Gastrocnemius medialis (tissue), 4 donors: Measurements from ENCODE around the gene CDCA4. TPM values are rescaled to one million over a fixed set of nuclear protein-coding genes. Genes with fewer than 3 reads are reported as not detected.

Experiments
- ATAC-seq, 2 donors: fragments of 150-250 bp; one replicate each; pipeline ENCODE4 v1.9.1; 2016
- DNase-seq, 2 donors: peaks; one replicate each; pipeline ENCODE4 v3.0.0-alpha.2; 2019
- H3K27ac ChIP-seq, 4 donors: fragments of 200-600 bp; sonication (generic); 1 replicate in 1 of 4; 2 replicates in 3 of 4; pipeline ENCODE4 v1.5.1; 2016 to 2018; ENCODE audit warnings: mild to moderate bottlenecking in 2 of 4, moderate library complexity in 1 of 4
- H3K27me3 ChIP-seq, 3 donors: fragments of 200-600 bp; sonication (generic) in 2 of 3; 1 replicate in 1 of 3; 2 replicates in 2 of 3; pipeline versions ENCODE4 v1.5.1 to v1.6.0; 2016 to 2019; ENCODE audit warnings: mild to moderate bottlenecking in 1 of 3, moderate library complexity in 1 of 3
- H3K36me3 ChIP-seq, 2 donors: fragments of 200-600 bp; sonication (generic) in 1 of 2; one replicate each; pipeline ENCODE4 v1.5.1; 2017 to 2018
- H3K4me1 ChIP-seq, 2 donors: fragments of 200-600 bp; sonication (generic) in 1 of 2; one replicate each; pipeline ENCODE4 v1.5.1; 2016 to 2017; ENCODE audit warnings: mild to moderate bottlenecking in 2 of 2
- H3K4me3 ChIP-seq, 4 donors: fragments of 200-600 bp; sonication (generic) in 3 of 4; 1 replicate in 1 of 4; 2 replicates in 3 of 4; pipeline ENCODE4 v1.5.1; 2016 to 2019; ENCODE audit warnings: mild to moderate bottlenecking in 2 of 4
- H3K9me3 ChIP-seq, 3 donors: fragments of 200-600 bp; sonication (generic) in 2 of 3; 1 replicate in 1 of 3; 2 replicates in 2 of 3; pipeline ENCODE4 v1.5.1; 2016 to 2019
- CTCF ChIP-seq, 5 experiments: fragments of 450-650 bp in 3 of 5; fragments of 200-600 bp in 2 of 5; sonication (generic) in 2 of 5; IDR thresholded peaks in 4 of 5; conservative IDR thresholded peaks in 1 of 5; 1 replicate in 4 of 5; 2 replicates in 1 of 5; pipeline ENCODE4 v1.5.1; 2016 to 2019; ENCODE audit warnings: antibody characterized with exemption in 5 of 5, mild to moderate bottlenecking in 3 of 5, moderate library complexity in 3 of 5
- POLR2A ChIP-seq, 2 donors: fragments of 450-650 bp; IDR thresholded peaks; one replicate each; pipeline ENCODE4 v1.6.1; 2017; ENCODE audit warnings: antibody characterized with exemption in 2 of 2, mild to moderate bottlenecking in 2 of 2, moderate library complexity in 2 of 2
- in situ Hi-C, 4 donors: fragments of 200-750 bp; cut with MboI; loops; one replicate each; pipeline versions ENCODE4 v1.15.0 to v1.8.0; 2017; ENCODE audit warnings: low sequenced_read_pairs in 4 of 4
- intact Hi-C: fragments of 100-400 bp; cut with DNase I; formaldehyde crosslinking; loops from one replicate; pipeline ENCODE4 v1.15.1; 2023; ENCODE audit warnings: low total_unique reads
- total RNA-seq, 4 donors: library from RNA; depleted of rRNA; stranded (reverse); fragments of >200 nt; gene quantifications; one replicate each; pipeline versions ENCODE4 v1.1.0 to v1.2.3, GENCODE V29; 2016

CDCA4 gene
- total RNA-seq, 4 donors from 2014 or later, result 0.71 to 2.2 (median 1.8) TPM

- no peaks in the 10 kb centered on the region for H3K27me3 ChIP-seq
- H3K27ac ChIP-seq, result no peak overlapping the region
- no peaks in the 10 kb centered on the region for H3K4me1 ChIP-seq
- no peak for DNase-seq
- in situ Hi-C loops, result no loop called here
- no peak overlapping the region for H3K4me3 ChIP-seq
- no peak for ATAC-seq
- no peaks in the 10 kb centered on the region for H3K9me3 ChIP-seq
- no peaks in the 10 kb centered on the region for H3K36me3 ChIP-seq
- no peak for TF ChIP-seq CTCF (IDR thresholded peaks at IDR 0.05 in 4 of 5, conservative IDR thresholded peaks at IDR 0.05 in 1 of 5)
- no peak for TF ChIP-seq POLR2A (IDR thresholded peaks at IDR 0.05)
- intact Hi-C loops, result no loop called here
Observed at GRCh38 chr14:104999361-104999760, 21.5 kb downstream of the CDCA4 start.

GRCh38 chr14:104998801-104999200, 22.1 kb downstream of the CDCA4 start:
- in situ Hi-C loops, result no loop called here
- Histone ChIP-seq H3K9me3 (no peaks in the 10 kb centered on the region), H3K27me3 (no peaks in the 10 kb centered on the region), H3K27ac (no peak overlapping the region), H3K4me3 (no peak overlapping the region), H3K4me1 (no peaks in the 10 kb centered on the region), H3K36me3 (no peaks in the 10 kb centered on the region)
- intact Hi-C loops, result no loop called here
- DNase-seq (no peak), ATAC-seq (no peak)
- TF ChIP-seq POLR2A (IDR thresholded peaks at IDR 0.05) (no peak), CTCF (IDR thresholded peaks at IDR 0.05 in 4 of 5, conservative IDR thresholded peaks at IDR 0.05 in 1 of 5) (no peak)

GRCh38 chr14:104996483-104996882, 24.4 kb downstream of the CDCA4 start:
- H3K36me3 ChIP-seq, result no peaks in the 10 kb centered on the region
- no peak for ATAC-seq
- no peak for DNase-seq

GRCh38 chr14:104996032-104996431, 24.9 kb downstream of the CDCA4 start:
- Histone ChIP-seq H3K36me3 (no peaks in the 10 kb centered on the region), H3K27me3 (no peaks in the 10 kb centered on the region), H3K4me1 (no peaks in the 10 kb centered on the region), H3K27ac (no peak overlapping the region), H3K4me3 (no peak overlapping the region), H3K9me3 (no peaks in the 10 kb centered on the region)
- in situ Hi-C loops, result no loop called here
- no peak for ATAC-seq
- no peak for DNase-seq
- TF ChIP-seq POLR2A (IDR thresholded peaks at IDR 0.05), result no peak
- TF ChIP-seq CTCF (IDR thresholded peaks at IDR 0.05 in 4 of 5, conservative IDR thresholded peaks at IDR 0.05 in 1 of 5), result no peak
- intact Hi-C loops, result no loop called here

More at GRCh38 chr14:104996483-104996882, 24.4 kb downstream of the CDCA4 start:
- H3K4me3 ChIP-seq, result no peak overlapping the region
- intact Hi-C loops, result no loop called here
- in situ Hi-C loops, result no loop called here
- H3K9me3 ChIP-seq, result no peaks in the 10 kb centered on the region
- H3K27me3 ChIP-seq, result no peaks in the 10 kb centered on the region
- H3K27ac ChIP-seq, result no peak overlapping the region
- TF ChIP-seq POLR2A (IDR thresholded peaks at IDR 0.05) (no peak), CTCF (IDR thresholded peaks at IDR 0.05 in 4 of 5, conservative IDR thresholded peaks at IDR 0.05 in 1 of 5) (no peak)
- H3K4me1 ChIP-seq, result no peaks in the 10 kb centered on the region

GRCh38 chr14:104994978-104995377, 25.9 kb downstream of the CDCA4 start:
- intact Hi-C loops (no loop called here), in situ Hi-C loops (no loop called here)
- DNase-seq, result no peak
- TF ChIP-seq CTCF (IDR thresholded peaks at IDR 0.05 in 4 of 5, conservative IDR thresholded peaks at IDR 0.05 in 1 of 5), result no peak
- Histone ChIP-seq H3K4me1 (no peaks in the 10 kb centered on the region), H3K36me3 (no peaks in the 10 kb centered on the region), H3K9me3 (no peaks in the 10 kb centered on the region), H3K4me3 (no peak overlapping the region), H3K27me3 (no peaks in the 10 kb centered on the region), H3K27ac (no peak overlapping the region)
- no peak for ATAC-seq
